ENCODE measurements around the gene MINDY2. TPM values are rescaled to one million over a fixed set of nuclear protein-coding genes. Genes with fewer than 3 reads are reported as not detected.

The MINDY2 gene
- total and polyA plus RNA-seq, 9 of the 15 experiments (the other 6 are each of a cell fraction or from before 2014, with no cell fraction given) = 2.4 to 15.3 (median 7.2) TPM

DNA sequence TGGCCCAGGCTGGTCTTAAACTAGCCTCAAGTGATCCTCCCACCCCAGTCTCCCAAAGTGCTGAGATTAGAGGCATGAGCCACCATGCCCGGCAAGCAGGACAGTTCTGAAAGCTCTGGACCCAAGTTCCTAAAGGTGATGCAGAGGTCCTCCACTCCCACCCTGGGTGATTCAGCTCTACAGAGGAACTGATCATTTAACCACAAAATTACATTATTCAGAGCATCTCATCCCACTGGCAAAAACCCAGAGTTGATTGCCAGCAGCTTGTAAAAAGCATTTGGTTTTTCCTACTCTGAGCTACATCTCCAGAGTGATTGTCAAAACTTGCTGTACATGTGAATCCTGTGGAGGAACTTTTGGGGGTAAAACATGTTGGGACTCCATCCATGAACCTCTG, 102.2 kb downstream of the MINDY2 start:
- CTCF ChIA-PET (ENCODE audit: low intra/inter-chr PET ratio) = no interaction called here
- H3K9ac ChIP-seq (ENCODE audit: insufficient read depth in 1 of 2, low read depth in 2 of 2, low read length in 2 of 2) = no peak overlapping the region
- POLR2A ChIA-PET = interaction anchor here (0.6 to 0.9 kb wide), 3 partner anchors 9 to 299 kb away, joined by 3 to 4 read pairs (median 3); no protein-coding TSS in a partner anchor

More for the DNA sequence above, 102.2 kb downstream of the MINDY2 start:
- H3K9me3 ChIP-seq (replicated peaks; ENCODE audit: control insufficient read depth, insufficient read depth, low read depth, low read length) = no peaks in the 10 kb centered on the region
- H3K36me3 ChIP-seq (ENCODE audit: control insufficient read depth, insufficient read depth, low read length) = peaks cover 8% of the 10 kb centered on the region
- no peaks in the 10 kb centered on the region for H4K20me1 ChIP-seq (replicated peaks; ENCODE audit: control insufficient read depth, insufficient read depth, low read length)
- no peak for FAIRE-seq
- no peak for DNase-seq (ENCODE audit: extremely low read depth in 1 of 4, low spot score in 3 of 4)
- no TSS peak for BruUV-seq (replicated peaks)
- no peaks in the 10 kb centered on the region for H3K27me3 ChIP-seq (ENCODE audit: control insufficient read depth in 2 of 2, insufficient read depth in 2 of 2, low read length in 2 of 2)
- TF ChIP-seq ZFPM2 (CRISPR knock-in tag; IDR thresholded peaks at IDR 0.05) (no peak), MYNN (IDR thresholded peaks at IDR 0.05) (no peak), MYNN (CRISPR knock-in tag; IDR thresholded peaks at IDR 0.05) (no peak), RHOXF2B (CRISPR knock-in tag; conservative IDR thresholded peaks at IDR 0.05) (no peak), DACH1 (IDR thresholded peaks at IDR 0.05; ENCODE audit: partially characterized antibody) (no peak), CBX5 (IDR thresholded peaks at IDR 0.05; ENCODE audit: borderline replicate concordance, low read depth) (no peak), U2AF2 (optimal IDR thresholded peaks at IDR 0.05; ENCODE audit: low read depth, low read length) (no peak), HLTF (IDR thresholded peaks at IDR 0.05) (no peak), ZFP91 (CRISPR knock-in tag; IDR thresholded peaks at IDR 0.05) (no peak), NFE2L1 (tag; IDR thresholded peaks at IDR 0.05; ENCODE audit: borderline replicate concordance, low read depth) (no peak), PML (IDR thresholded peaks at IDR 0.05; ENCODE audit: low read length) (no peak), TRIM25 (IDR thresholded peaks at IDR 0.05; ENCODE audit: borderline replicate concordance) (no peak), KDM1A (IDR thresholded peaks at IDR 0.05) (no peak)
- TF ChIP-seq, protein P1, sequence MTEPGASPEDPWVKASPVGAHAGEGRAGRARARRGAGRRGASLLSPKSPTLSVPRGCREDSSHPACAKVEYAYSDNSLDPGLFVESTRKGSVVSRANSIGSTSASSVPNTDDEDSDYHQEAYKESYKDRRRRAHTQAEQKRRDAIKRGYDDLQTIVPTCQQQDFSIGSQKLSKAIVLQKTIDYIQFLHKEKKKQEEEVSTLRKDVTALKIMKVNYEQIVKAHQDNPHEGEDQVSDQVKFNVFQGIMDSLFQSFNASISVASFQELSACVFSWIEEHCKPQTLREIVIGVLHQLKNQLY (CRISPR knock-in tag; conservative IDR thresholded peaks at IDR 0.05) = no peak
- TF ChIP-seq, protein P2, sequence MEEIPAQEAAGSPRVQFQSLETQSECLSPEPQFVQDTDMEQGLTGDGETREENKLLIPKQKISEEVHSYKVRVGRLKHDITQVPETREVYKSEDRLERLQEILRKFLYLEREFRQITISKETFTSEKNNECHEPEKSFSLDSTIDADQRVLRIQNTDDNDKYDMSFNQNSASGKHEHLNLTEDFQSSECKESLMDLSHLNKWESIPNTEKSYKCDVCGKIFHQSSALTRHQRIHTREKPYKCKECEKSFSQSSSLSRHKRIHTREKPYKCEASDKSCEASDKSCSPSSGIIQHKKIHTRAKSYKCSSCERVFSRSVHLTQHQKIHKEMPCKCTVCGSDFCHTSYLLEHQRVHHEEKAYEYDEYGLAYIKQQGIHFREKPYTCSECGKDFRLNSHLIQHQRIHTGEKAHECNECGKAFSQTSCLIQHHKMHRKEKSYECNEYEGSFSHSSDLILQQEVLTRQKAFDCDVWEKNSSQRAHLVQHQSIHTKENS (CRISPR knock-in tag; IDR thresholded peaks at IDR 0.05) = no peak
- TF ChIP-seq, protein P3, sequence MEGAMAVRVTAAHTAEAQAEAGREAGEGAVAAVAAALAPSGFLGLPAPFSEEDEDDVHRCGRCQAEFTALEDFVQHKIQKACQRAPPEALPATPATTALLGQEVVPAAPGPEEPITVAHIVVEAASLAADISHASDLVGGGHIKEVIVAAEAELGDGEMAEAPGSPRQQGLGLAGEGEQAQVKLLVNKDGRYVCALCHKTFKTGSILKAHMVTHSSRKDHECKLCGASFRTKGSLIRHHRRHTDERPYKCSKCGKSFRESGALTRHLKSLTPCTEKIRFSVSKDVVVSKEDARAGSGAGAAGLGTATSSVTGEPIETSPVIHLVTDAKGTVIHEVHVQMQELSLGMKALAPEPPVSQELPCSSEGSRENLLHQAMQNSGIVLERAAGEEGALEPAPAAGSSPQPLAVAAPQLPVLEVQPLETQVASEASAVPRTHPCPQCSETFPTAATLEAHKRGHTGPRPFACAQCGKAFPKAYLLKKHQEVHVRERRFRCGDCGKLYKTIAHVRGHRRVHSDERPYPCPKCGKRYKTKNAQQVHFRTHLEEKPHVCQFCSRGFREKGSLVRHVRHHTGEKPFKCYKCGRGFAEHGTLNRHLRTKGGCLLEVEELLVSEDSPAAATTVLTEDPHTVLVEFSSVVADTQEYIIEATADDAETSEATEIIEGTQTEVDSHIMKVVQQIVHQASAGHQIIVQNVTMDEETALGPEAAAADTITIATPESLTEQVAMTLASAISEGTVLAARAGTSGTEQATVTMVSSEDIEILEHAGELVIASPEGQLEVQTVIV (CRISPR knock-in tag; IDR thresholded peaks at IDR 0.05; ENCODE audit: borderline replicate concordance) = no peak
- TF ChIP-seq, protein P4, sequence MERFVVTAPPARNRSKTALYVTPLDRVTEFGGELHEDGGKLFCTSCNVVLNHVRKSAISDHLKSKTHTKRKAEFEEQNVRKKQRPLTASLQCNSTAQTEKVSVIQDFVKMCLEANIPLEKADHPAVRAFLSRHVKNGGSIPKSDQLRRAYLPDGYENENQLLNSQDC (CRISPR knock-in tag; IDR thresholded peaks at IDR 0.05) = no peak
- intact Hi-C loops (cut with micrococcal nuclease) = no loop called here
- H2AFZ ChIP-seq (ENCODE audit: low read depth, low read length) = no peak overlapping the region
- no peak overlapping the region for H3K4me3 ChIP-seq
- H3K27ac ChIP-seq (ENCODE audit: extremely low read depth, low read depth, low read length) = no peak overlapping the region
- H3K9me1 ChIP-seq (ENCODE audit: control insufficient read depth, insufficient read depth, low read length) = no peaks in the 10 kb centered on the region
- 54% methylated on average over 1 of the region's 1 CpG for WGBS (ENCODE audit: insufficient coverage, low coverage, missing lambda C conversion rate)
- no peaks in the 10 kb centered on the region; a peak in 1 of 5 replicates for H3K4me1 ChIP-seq (replicated peaks in 1 of 2; ENCODE audit: control insufficient read depth in 2 of 2, insufficient read depth in 2 of 2, low read length in 2 of 2)
- no peaks in the 10 kb centered on the region for H3K79me2 ChIP-seq (ENCODE audit: control insufficient read depth, insufficient read depth, low read length)
- ATAC-seq = no peak
- H3K4me2 ChIP-seq (ENCODE audit: insufficient read depth, low read length) = no peak overlapping the region
- in situ Hi-C loops (cut with MboI) = no loop called here

Data from K562 (cell line).